Activated T-cell treated with anti-CD3 and anti-CD28 coated beads for 24 hours (primary cell): ENCODE measurements around the gene QRICH2.
"Not testable (repeated sequence)": the region's sequence is repeated elsewhere in the genome, so short reads cannot be mapped to it uniquely, and the experiment has no call there.

ENCODE experiments used
- DNase-seq: peaks from one replicate; pipeline ENCODE4 v3.0.0-alpha.2; 2020; ENCODE audit warnings: low read depth

QRICH2 gene

GRCh38 chr17:76326306-76326705, 18.2 kb upstream of the QRICH2 start:
- no peak for DNase-seq

GRCh38 chr17:76318586-76318985, 10.5 kb upstream of the QRICH2 start:
- DNase-seq, result no peak

- DNase-seq, result no peak
Observed at GRCh38 chr17:76317535-76317934, 9.5 kb upstream of the QRICH2 start.

- no peak for DNase-seq
Observed at GRCh38 chr17:76314392-76315227, 6.5 kb upstream of the QRICH2 start.

- DNase-seq, result no peak
Observed at GRCh38 chr17:76312735-76313134, 4.7 kb upstream of the QRICH2 start.

GRCh38 chr17:76309461-76309860, 1.4 kb upstream of the QRICH2 start:
- DNase-seq, result no peak

GRCh38 chr17:76307299-76307965, 644 bp downstream of the QRICH2 start:
- no peak for DNase-seq

- not testable (repeated sequence) for DNase-seq
Observed at GRCh38 chr17:76305135-76305454, 3.0 kb downstream of the QRICH2 start.

- DNase-seq, result no peak
Observed at GRCh38 chr17:76304226-76305134, 3.6 kb downstream of the QRICH2 start.

- no peak for DNase-seq
Observed at GRCh38 chr17:76297436-76297835, 10.6 kb downstream of the QRICH2 start.

- no peak for DNase-seq
Observed at GRCh38 chr17:76296889-76297288, 11.2 kb downstream of the QRICH2 start.

- DNase-seq, result no peak
Observed at GRCh38 chr17:76296186-76296585, 11.9 kb downstream of the QRICH2 start.

GRCh38 chr17:76293106-76293505, 15.0 kb downstream of the QRICH2 start:
- DNase-seq, result no peak

- no peak for DNase-seq
Observed at GRCh38 chr17:76292567-76292966, 15.5 kb downstream of the QRICH2 start.

GRCh38 chr17:76281573-76282371, 26.3 kb downstream of the QRICH2 start:
- no peak for DNase-seq

- no peak for DNase-seq
Observed at GRCh38 chr17:76280650-76281049, 27.4 kb downstream of the QRICH2 start.

GRCh38 chr17:76279742-76280287, 28.3 kb downstream of the QRICH2 start:
- DNase-seq, result no peak

- peak; percentile 78 for DNase-seq
Observed at GRCh38 chr17:76278952-76279741, 28.9 kb downstream of the QRICH2 start.

- no peak for DNase-seq
Observed at GRCh38 chr17:76278268-76278908, 29.7 kb downstream of the QRICH2 start.
